H1 (cell line): ENCODE measurements around the gene LSG1. TPM values are rescaled to one million over a fixed set of nuclear protein-coding genes. Genes with fewer than 3 reads are reported as not detected.

ENCODE experiments used
- EGR1 ChIP-seq: IDR thresholded peaks from 2 replicates; pipeline ENCODE4 v1.6.1; 2011; ENCODE audit warnings: low read depth, low read length, borderline replicate concordance
- EP300 ChIP-seq, 2 experiments: IDR thresholded peaks; 1 replicate in 1 of 2; 2 replicates in 1 of 2; pipeline ENCODE4 v1.6.1; 2011 to 2012; ENCODE audit warnings: low read depth in 2 of 2, low read length in 2 of 2, mild to moderate bottlenecking in 2 of 2, borderline replicate concordance in 1 of 2, inconsistent platforms in 1 of 2, moderate library complexity in 1 of 2
- HDAC6 ChIP-seq: IDR thresholded peaks from one replicate; pipeline ENCODE4 v1.7.1; 2012; ENCODE audit warnings: low read depth, mild to moderate bottlenecking, inconsistent platforms, low read length, moderate library complexity
- KDM1A ChIP-seq: fragments of 200-600, 300-600 bp; sonication (generic); IDR thresholded peaks from 2 replicates; pipeline ENCODE4 v1.7.1; 2016; ENCODE audit warnings: mild to moderate bottlenecking, low read length, borderline replicate concordance
- POLR2A ChIP-seq, 2 experiments: IDR thresholded peaks; 1 replicate in 1 of 2; 2 replicates in 1 of 2; pipeline ENCODE4 v1.6.1; 2011; ENCODE audit warnings: low read depth in 2 of 2, low read length in 2 of 2, mild to moderate bottlenecking in 2 of 2; ENCODE audit errors: control extremely low read depth in 1 of 2
- POLR2AphosphoS5 ChIP-seq: IDR thresholded peaks from 2 replicates; pipeline ENCODE4 v1.6.1; 2011; ENCODE audit warnings: low read depth, low read length
- RNF2 ChIP-seq: fragments of 200-900, 300-1000 bp; sonication (generic); IDR thresholded peaks from 2 replicates; pipeline ENCODE4 v1.7.1; 2016; ENCODE audit warnings: borderline replicate concordance, low read depth, mild to moderate bottlenecking, antibody characterized with exemption, low read length; ENCODE audit not compliant: poor library complexity, severe bottlenecking; ENCODE audit errors: missing control alignments
- SIN3A ChIP-seq, 2 experiments: IDR thresholded peaks in 1 of 2; conservative IDR thresholded peaks in 1 of 2; 2 replicates each; pipeline ENCODE4 v1.6.1; 2011 to 2012; ENCODE audit warnings: low read length in 2 of 2, improper control_type of control experiment in 1 of 2, low read depth in 1 of 2, mild to moderate bottlenecking in 1 of 2
- SIRT6 ChIP-seq: IDR thresholded peaks from one replicate; pipeline ENCODE4 v1.7.1; 2012; ENCODE audit warnings: low read length, inconsistent platforms
- SRF ChIP-seq: IDR thresholded peaks from 2 replicates; pipeline ENCODE4 v1.6.1; 2011; ENCODE audit warnings: mild to moderate bottlenecking, low read depth, low read length, moderate library complexity
- TAF7 ChIP-seq: optimal IDR thresholded peaks from 2 replicates; pipeline ENCODE3; 2011; ENCODE audit warnings: low read depth, mild to moderate bottlenecking, inconsistent platforms, low read length, moderate library complexity, borderline replicate concordance
- TEAD4 ChIP-seq: IDR thresholded peaks from 2 replicates; pipeline ENCODE4 v1.6.1; 2012; ENCODE audit warnings: low read depth, low read length, inconsistent platforms, mixed read lengths
- polyA plus RNA-seq, 7 experiments: library from polyadenylated mRNA; depleted of rRNA in 3 of 7; stranded (reverse) in 5 of 7; unstranded in 2 of 7; fragments of >200 nt in 5 of 7; fragments of 200-250 nt in 2 of 7; gene quantifications; 1 replicate in 5 of 7; 2 replicates in 1 of 7; 4 replicates in 1 of 7; pipeline versions ENCODE4 v1.2.1 to v1.2.3, GENCODE V29; 2011 to 2013; ENCODE audit warnings: missing spikeins in 2 of 7, mixed read lengths in 2 of 7
- total RNA-seq: library from RNA; stranded (reverse); fragmentation: NEBNext Ultra II Directional; extraction: Animal tissue kit (Norgen Biotek cat#: 25700); gene quantifications from 2 replicates; pipeline ENCODE4 v1.2.1, GENCODE V29; 2021
- TF ChIP-seq, protein P1 (sequence below): IDR thresholded peaks from 2 replicates; pipeline ENCODE4 v1.6.1; 2011; ENCODE audit warnings: low read depth, mild to moderate bottlenecking, low read length; ENCODE audit not compliant: insufficient read depth
- TF ChIP-seq, protein P2 (sequence below): IDR thresholded peaks from 2 replicates; pipeline ENCODE4 v1.6.1; 2012; ENCODE audit warnings: low read length, inconsistent platforms

LSG1 gene
- total and polyA plus RNA-seq, 2 of the 8 experiments (the other 6 are each of a cell fraction or from before 2014, with no cell fraction given) = 23.7 to 47.6 TPM

DNA sequence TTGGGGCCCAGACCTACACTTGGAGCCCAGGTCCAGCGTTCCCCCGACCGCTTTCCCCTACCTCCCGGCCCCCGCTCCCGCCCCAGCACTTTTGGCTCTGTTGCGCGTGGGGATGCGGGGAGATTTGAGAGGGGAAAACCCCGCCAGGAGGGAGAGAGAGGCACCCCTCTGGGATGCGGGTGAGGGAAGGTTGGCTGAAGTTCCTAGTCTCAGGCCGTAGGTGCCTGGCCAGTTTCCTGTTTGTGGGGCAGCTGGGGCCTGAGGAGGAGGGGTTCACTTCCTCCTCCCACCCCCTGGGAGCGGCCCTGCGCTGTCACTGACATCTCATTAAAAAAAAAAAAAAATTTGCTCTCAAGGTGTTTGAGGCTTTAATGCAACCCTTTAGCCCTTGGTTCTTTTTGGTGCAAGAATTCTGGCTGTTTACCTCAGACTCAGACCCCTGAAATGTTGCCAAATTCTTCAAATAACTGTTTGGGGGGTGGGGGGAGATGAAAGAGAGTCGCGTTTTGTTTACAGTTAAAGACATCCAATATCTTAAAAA is 16.3 kb upstream of the LSG1 start (continued):
- TF ChIP-seq EGR1 (0 out of 2 replicates have a peak, but pooled peaks have one; percentile 17), SIN3A (conservative IDR thresholded peaks at IDR 0.05 in 1 of 2, IDR thresholded peaks at IDR 0.05 in 1 of 2; ENCODE audit: low read depth in 1 of 2, low read length in 2 of 2) (no peak), POLR2A (IDR thresholded peaks at IDR 0.05; ENCODE audit: control extremely low read depth in 1 of 2, low read depth in 2 of 2, low read length in 2 of 2) (no peak), RNF2 (no peak), HDAC6 (no peak), POLR2AphosphoS5 (0 out of 2 replicates have a peak, but pooled peaks have one; percentile 4), SRF (no peak), TEAD4 (no peak; the same call in 1 of the 2 replicates), KDM1A (no peak), TAF7 (no peak), EP300 (IDR thresholded peaks at IDR 0.05; ENCODE audit: borderline replicate concordance in 1 of 2, low read depth in 2 of 2, low read length in 2 of 2) (no peak), SIRT6 (no peak)
- TF ChIP-seq, protein P1, sequence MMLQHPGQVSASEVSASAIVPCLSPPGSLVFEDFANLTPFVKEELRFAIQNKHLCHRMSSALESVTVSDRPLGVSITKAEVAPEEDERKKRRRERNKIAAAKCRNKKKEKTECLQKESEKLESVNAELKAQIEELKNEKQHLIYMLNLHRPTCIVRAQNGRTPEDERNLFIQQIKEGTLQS = no peak
- TF ChIP-seq, protein P2, sequence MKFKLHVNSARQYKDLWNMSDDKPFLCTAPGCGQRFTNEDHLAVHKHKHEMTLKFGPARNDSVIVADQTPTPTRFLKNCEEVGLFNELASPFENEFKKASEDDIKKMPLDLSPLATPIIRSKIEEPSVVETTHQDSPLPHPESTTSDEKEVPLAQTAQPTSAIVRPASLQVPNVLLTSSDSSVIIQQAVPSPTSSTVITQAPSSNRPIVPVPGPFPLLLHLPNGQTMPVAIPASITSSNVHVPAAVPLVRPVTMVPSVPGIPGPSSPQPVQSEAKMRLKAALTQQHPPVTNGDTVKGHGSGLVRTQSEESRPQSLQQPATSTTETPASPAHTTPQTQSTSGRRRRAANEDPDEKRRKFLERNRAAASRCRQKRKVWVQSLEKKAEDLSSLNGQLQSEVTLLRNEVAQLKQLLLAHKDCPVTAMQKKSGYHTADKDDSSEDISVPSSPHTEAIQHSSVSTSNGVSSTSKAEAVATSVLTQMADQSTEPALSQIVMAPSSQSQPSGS = no peak
